Measurements from ENCODE around the gene UTP25.
A peak's percentile ranks its signal among the peaks of the same experiment; 100 is the strongest.

UTP25 gene

GRCh38 chr1:209855006-209855405, 27.2 kb downstream of the UTP25 start:
- no peak for DNase-seq (ENCODE audit: low read depth, low spot score)
- Histone ChIP-seq H3K27me3 (ENCODE audit: insufficient read depth, insufficient read length) (no peaks in the 10 kb centered on the region), H3K4me1 (ENCODE audit: insufficient read depth, insufficient read length) (no peaks in the 10 kb centered on the region), H3K9ac (ENCODE audit: insufficient read length, low read depth) (no peak overlapping the region), H3K4me3 (ENCODE audit: insufficient read length, low read depth) (no peak overlapping the region), H3K36me3 (ENCODE audit: insufficient read depth, insufficient read length, low read length) (peaks cover 51% of the 10 kb centered on the region), H3K9me3 (ENCODE audit: insufficient read depth, low read length) (no peaks in the 10 kb centered on the region)
- TF ChIP-seq YY1 (IDR thresholded peaks at IDR 0.05; ENCODE audit: insufficient read depth, insufficient read length), result no peak

DNA sequence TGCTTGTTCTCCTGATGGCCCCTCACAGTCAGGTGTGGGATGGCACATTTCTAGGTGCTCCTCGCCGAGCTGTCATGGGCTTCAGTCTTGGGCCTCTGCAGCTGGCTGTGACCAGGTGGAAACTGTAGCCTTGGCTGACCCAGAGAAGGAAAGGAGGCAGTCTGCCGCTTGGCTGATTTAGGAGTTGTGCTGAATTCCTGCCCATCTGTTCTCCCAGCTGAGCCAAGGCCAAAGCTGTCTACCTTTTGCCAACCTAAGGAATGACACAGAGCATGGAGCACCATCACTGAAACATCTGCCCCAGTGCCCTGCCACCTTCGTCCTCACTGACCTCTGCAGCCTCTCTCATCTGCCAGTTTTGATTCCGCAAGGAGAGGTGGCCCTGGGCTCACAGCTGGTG, 27.9 kb downstream of the UTP25 start:
- H3K4me1 ChIP-seq (ENCODE audit: insufficient read depth, insufficient read length), result no peaks in the 10 kb centered on the region
- no peak overlapping the region for H3K4me3 ChIP-seq (ENCODE audit: insufficient read length, low read depth)
- no peak for DNase-seq (ENCODE audit: low read depth, low spot score)
- no peak overlapping the region for H3K9ac ChIP-seq (ENCODE audit: insufficient read length, low read depth)
- H3K9me3 ChIP-seq (ENCODE audit: insufficient read depth, low read length), result no peaks in the 10 kb centered on the region
- TF ChIP-seq YY1 (IDR thresholded peaks at IDR 0.05; ENCODE audit: insufficient read depth, insufficient read length), result no peak
- no peak for TF ChIP-seq ZNF274 (IDR thresholded peaks at IDR 0.05; ENCODE audit: low read depth, low read length)
- no peak for TF ChIP-seq SUZ12 (IDR thresholded peaks at IDR 0.05; ENCODE audit: extremely low read depth, insufficient read depth, insufficient read length)
- no peaks in the 10 kb centered on the region for H3K27me3 ChIP-seq (ENCODE audit: insufficient read depth, insufficient read length)
- H3K36me3 ChIP-seq (ENCODE audit: insufficient read depth, insufficient read length, low read length), result peaks cover 48% of the 10 kb centered on the region

- no peak for DNase-seq (ENCODE audit: low read depth, low spot score)
- H3K9me3 ChIP-seq (ENCODE audit: insufficient read depth, low read length), result no peaks in the 10 kb centered on the region
- TF ChIP-seq SUZ12 (IDR thresholded peaks at IDR 0.05; ENCODE audit: extremely low read depth, insufficient read depth, insufficient read length), result no peak
- no peak for TF ChIP-seq YY1 (IDR thresholded peaks at IDR 0.05; ENCODE audit: insufficient read depth, insufficient read length)
- TF ChIP-seq ZNF274 (IDR thresholded peaks at IDR 0.05; ENCODE audit: low read depth, low read length), result no peak
- H3K9ac ChIP-seq (ENCODE audit: insufficient read length, low read depth), result no peak overlapping the region
- no peak overlapping the region for H3K4me3 ChIP-seq (ENCODE audit: insufficient read length, low read depth)
- no peaks in the 10 kb centered on the region for H3K27me3 ChIP-seq (ENCODE audit: insufficient read depth, insufficient read length)
- H3K4me1 ChIP-seq (ENCODE audit: insufficient read depth, insufficient read length), result peaks cover 13% of the 10 kb centered on the region
- peaks cover 20% of the 10 kb centered on the region for H3K36me3 ChIP-seq (ENCODE audit: insufficient read depth, insufficient read length, low read length)
Measured at GRCh38 chr1:209858561-209859103, 30.9 kb downstream of the UTP25 start.

GRCh38 chr1:209860293-209860881, 32.6 kb downstream of the UTP25 start:
- H3K9ac ChIP-seq (ENCODE audit: insufficient read length, low read depth), result no peak overlapping the region
- TF ChIP-seq YY1 (IDR thresholded peaks at IDR 0.05; ENCODE audit: insufficient read depth, insufficient read length), result no peak
- no peak for TF ChIP-seq SUZ12 (IDR thresholded peaks at IDR 0.05; ENCODE audit: extremely low read depth, insufficient read depth, insufficient read length)
- TF ChIP-seq ZNF274 (IDR thresholded peaks at IDR 0.05; ENCODE audit: low read depth, low read length), result no peak
- no peak overlapping the region for H3K4me3 ChIP-seq (ENCODE audit: insufficient read length, low read depth)
- DNase-seq (ENCODE audit: low read depth, low spot score), result peak; percentile 96
- no peaks in the 10 kb centered on the region for H3K9me3 ChIP-seq (ENCODE audit: insufficient read depth, low read length)
- peaks cover 3% of the 10 kb centered on the region for H3K36me3 ChIP-seq (ENCODE audit: insufficient read depth, insufficient read length, low read length)
- no peaks in the 10 kb centered on the region for H3K27me3 ChIP-seq (ENCODE audit: insufficient read depth, insufficient read length)
- H3K4me1 ChIP-seq (ENCODE audit: insufficient read depth, insufficient read length), result peaks cover 13% of the 10 kb centered on the region

DNA sequence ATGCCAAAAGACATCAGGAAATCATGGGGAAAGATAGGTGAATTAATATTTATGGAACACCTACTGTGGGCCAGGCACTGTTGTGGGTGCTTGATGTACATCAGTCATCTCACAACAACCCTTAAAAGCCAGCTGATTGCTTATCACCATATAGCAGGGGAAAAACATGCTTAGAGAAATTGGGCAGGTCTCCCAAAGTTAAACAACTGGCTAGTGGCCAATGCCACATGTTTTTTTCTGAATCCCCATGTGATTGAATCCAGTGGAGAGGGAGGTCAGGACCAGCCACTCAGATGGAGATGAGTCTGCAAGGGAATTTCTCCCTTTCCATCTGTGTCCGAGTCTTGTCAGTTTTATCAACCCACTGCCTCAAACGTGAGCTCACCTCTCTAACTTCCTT, 33.5 kb downstream of the UTP25 start:
- Histone ChIP-seq H3K9ac (ENCODE audit: insufficient read length, low read depth) (no peak overlapping the region), H3K27me3 (ENCODE audit: insufficient read depth, insufficient read length) (no peaks in the 10 kb centered on the region), H3K4me1 (ENCODE audit: insufficient read depth, insufficient read length) (peaks cover 13% of the 10 kb centered on the region), H3K36me3 (ENCODE audit: insufficient read depth, insufficient read length, low read length) (peaks cover 3% of the 10 kb centered on the region), H3K4me3 (ENCODE audit: insufficient read length, low read depth) (no peak overlapping the region), H3K9me3 (ENCODE audit: insufficient read depth, low read length) (peaks cover 2% of the 10 kb centered on the region; the same call in 1 of the 2 replicates)
- no peak for DNase-seq (ENCODE audit: low read depth, low spot score)
- no peak for TF ChIP-seq YY1 (IDR thresholded peaks at IDR 0.05; ENCODE audit: insufficient read depth, insufficient read length)
- no peak for TF ChIP-seq ZNF274 (IDR thresholded peaks at IDR 0.05; ENCODE audit: low read depth, low read length)
- TF ChIP-seq SUZ12 (IDR thresholded peaks at IDR 0.05; ENCODE audit: extremely low read depth, insufficient read depth, insufficient read length), result no peak

DNA sequence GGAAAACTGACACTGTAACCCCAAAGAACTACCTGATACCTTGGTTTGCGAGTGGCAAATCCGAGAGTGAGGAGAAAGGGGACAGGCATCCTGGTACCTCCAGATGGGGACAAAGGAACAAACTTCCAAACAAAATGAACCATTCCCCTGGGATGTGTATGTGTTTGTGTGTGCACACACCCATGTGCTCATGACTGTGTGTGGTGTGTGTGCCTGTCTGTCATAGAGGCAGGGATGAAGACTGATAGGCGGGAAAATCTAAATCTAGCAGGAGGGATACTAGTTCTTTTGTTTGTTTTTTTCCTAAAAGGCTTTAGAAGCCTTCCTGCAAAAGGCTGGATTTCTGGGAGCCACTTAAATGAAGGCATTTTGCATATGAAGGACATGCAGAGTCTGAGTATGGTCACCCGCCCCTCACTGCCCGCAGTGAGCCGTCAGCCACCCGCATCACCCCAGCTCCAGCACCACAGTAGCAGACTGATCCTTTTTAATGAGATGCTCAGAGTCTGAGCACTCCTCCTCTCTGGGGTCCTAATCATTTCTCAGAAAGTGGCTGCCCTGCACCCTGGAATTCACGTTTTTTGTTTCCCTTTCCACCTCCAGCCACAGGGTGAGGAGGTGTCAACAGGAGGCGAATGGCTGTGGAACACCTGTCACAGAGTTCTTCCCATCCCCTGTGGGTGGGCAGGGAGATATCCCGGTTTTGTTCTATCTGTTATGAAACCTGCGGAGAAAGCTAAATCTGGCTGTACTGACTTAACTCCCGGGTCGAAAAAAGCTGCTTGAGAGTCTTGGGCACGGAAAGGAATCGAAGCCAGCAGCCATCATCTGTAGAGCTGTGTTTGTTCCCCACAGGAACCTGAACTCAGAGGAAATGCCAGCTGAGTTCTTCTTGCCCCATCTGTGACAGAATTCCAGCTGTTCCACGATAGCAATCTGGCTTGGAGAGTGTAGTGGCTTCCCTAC, 34.9 kb downstream of the UTP25 start:
- Histone ChIP-seq H3K9me3 (ENCODE audit: insufficient read depth, low read length) (peaks cover 12% of the 10 kb centered on the region; the same call in 1 of the 2 replicates), H3K9ac (ENCODE audit: insufficient read length, low read depth) (no peak overlapping the region), H3K27me3 (ENCODE audit: insufficient read depth, insufficient read length) (no peaks in the 10 kb centered on the region), H3K4me1 (ENCODE audit: insufficient read depth, insufficient read length) (peaks cover 13% of the 10 kb centered on the region), H3K4me3 (ENCODE audit: insufficient read length, low read depth) (no peak overlapping the region), H3K36me3 (ENCODE audit: insufficient read depth, insufficient read length, low read length) (peaks cover 3% of the 10 kb centered on the region)
- TF ChIP-seq YY1 (IDR thresholded peaks at IDR 0.05; ENCODE audit: insufficient read depth, insufficient read length) (no peak), SUZ12 (IDR thresholded peaks at IDR 0.05; ENCODE audit: extremely low read depth, insufficient read depth, insufficient read length) (no peak), ZNF274 (IDR thresholded peaks at IDR 0.05; ENCODE audit: low read depth, low read length) (no peak)
- peak; percentile 79 for DNase-seq (ENCODE audit: low read depth, low spot score)

Measured in NT2/D1 (cell line).